H9 (cell line): ENCODE results near the gene TMEM86A. TPM values are rescaled to one million over a fixed set of nuclear protein-coding genes. Genes with fewer than 3 reads are reported as not detected.

Experiments
- DNase-seq: peaks from one replicate; pipeline ENCODE4 v3.0.0-alpha.2; 2017
- H2AFZ ChIP-seq: one replicate; pipeline ENCODE4 v1.6.1; 2013; ENCODE audit warnings: mild to moderate bottlenecking, low read length, control low read depth, moderate library complexity
- H2AK5ac ChIP-seq: 2 replicates; pipeline ENCODE4 v1.6.1; 2013; ENCODE audit warnings: low read length, control low read depth, mixed read lengths; ENCODE audit not compliant: insufficient read length
- H2BK120ac ChIP-seq: one replicate; pipeline ENCODE4 v1.6.1; 2013; ENCODE audit warnings: low read depth, mild to moderate bottlenecking, low read length, control low read depth, inconsistent platforms; ENCODE audit not compliant: poor library complexity, severe bottlenecking
- H2BK12ac ChIP-seq: 2 replicates; pipeline ENCODE4 v1.6.1; 2013; ENCODE audit warnings: low read length, control low read depth, mixed read lengths, low read depth; ENCODE audit not compliant: insufficient read length
- H2BK15ac ChIP-seq: 2 replicates; pipeline ENCODE4 v1.6.1; 2013; ENCODE audit warnings: low read depth, low read length, control low read depth
- H2BK20ac ChIP-seq: one replicate; pipeline ENCODE4 v1.6.1; 2013; ENCODE audit warnings: low read depth, mild to moderate bottlenecking, low read length, control low read depth, inconsistent platforms; ENCODE audit not compliant: poor library complexity, severe bottlenecking
- H2BK5ac ChIP-seq: 2 replicates; pipeline ENCODE4 v1.6.1; 2013; ENCODE audit warnings: low read length, control low read depth, mixed read lengths; ENCODE audit not compliant: insufficient read length
- H3K14ac ChIP-seq: 2 replicates; pipeline ENCODE4 v1.6.1; 2013; ENCODE audit warnings: low read length, control low read depth; ENCODE audit not compliant: insufficient read depth
- H3K18ac ChIP-seq: 2 replicates; pipeline ENCODE4 v1.6.1; 2013; ENCODE audit warnings: low read depth, mild to moderate bottlenecking, mixed read lengths, low read length, control low read depth; ENCODE audit not compliant: insufficient read length
- H3K23ac ChIP-seq: 2 replicates; pipeline ENCODE4 v1.6.1; 2013; ENCODE audit warnings: low read length, control low read depth, mixed read lengths, low read depth; ENCODE audit not compliant: insufficient read length
- H3K23me2 ChIP-seq: 2 replicates; pipeline ENCODE4 v1.6.1; 2013; ENCODE audit warnings: low read depth, mild to moderate bottlenecking, mixed read lengths, low read length, control low read depth; ENCODE audit not compliant: insufficient read length, poor library complexity, severe bottlenecking
- H3K27ac ChIP-seq: 2 replicates; pipeline ENCODE4 v1.5.1; 2013; ENCODE audit warnings: low read length, control low read depth, mixed read lengths, low read depth; ENCODE audit not compliant: insufficient read length
- H3K27me3 ChIP-seq: 2 replicates; pipeline ENCODE4 v1.6.1; 2013; ENCODE audit warnings: low read length, control low read depth, inconsistent platforms; ENCODE audit not compliant: insufficient read depth
- H3K4ac ChIP-seq: 2 replicates; pipeline ENCODE4 v1.6.1; 2013; ENCODE audit warnings: low read depth, mild to moderate bottlenecking, control low read depth, inconsistent platforms, low read length, moderate library complexity
- H3K4me1 ChIP-seq: 2 replicates; pipeline ENCODE4 v1.6.1; 2013; ENCODE audit warnings: low read length, control low read depth, inconsistent platforms; ENCODE audit not compliant: insufficient read depth
- H3K4me2 ChIP-seq: 2 replicates; pipeline ENCODE4 v1.6.1; 2013; ENCODE audit warnings: low read length, control low read depth, mixed read lengths; ENCODE audit not compliant: insufficient read length, insufficient read depth
- H3K56ac ChIP-seq: 2 replicates; pipeline ENCODE4 v1.6.1; 2013; ENCODE audit warnings: low read depth, mild to moderate bottlenecking, mixed read lengths, low read length, control low read depth; ENCODE audit not compliant: insufficient read length
- H3K79me1 ChIP-seq: 2 replicates; pipeline ENCODE4 v1.6.1; 2013; ENCODE audit warnings: low read depth, mild to moderate bottlenecking, moderate library complexity, low read length, control low read depth, inconsistent platforms; ENCODE audit not compliant: insufficient read depth, poor library complexity, severe bottlenecking
- H3K79me2 ChIP-seq: 2 replicates; pipeline ENCODE4 v1.6.1; 2013; ENCODE audit warnings: low read length, control low read depth, inconsistent platforms; ENCODE audit not compliant: insufficient read depth
- H3K9ac ChIP-seq: 2 replicates; pipeline ENCODE4 v1.6.1; 2013; ENCODE audit warnings: low read length, control low read depth, mixed read lengths; ENCODE audit not compliant: insufficient read length; ENCODE audit errors: extremely low read depth
- H3K9me3 ChIP-seq: one replicate; pipeline ENCODE4 v1.6.1; 2013; ENCODE audit warnings: low read depth, low read length, inconsistent platforms; ENCODE audit not compliant: control insufficient read depth
- H3T11ph ChIP-seq: one replicate; pipeline ENCODE4 v1.6.1; 2013; ENCODE audit warnings: mild to moderate bottlenecking, low read length, control low read depth, inconsistent platforms
- H4K20me1 ChIP-seq: one replicate; pipeline ENCODE4 v1.6.1; 2013; ENCODE audit not compliant: control insufficient read depth, insufficient read length, insufficient read depth
- H4K5ac ChIP-seq: 2 replicates; pipeline ENCODE4 v1.6.1; 2013; ENCODE audit warnings: low read depth, mild to moderate bottlenecking, mixed read lengths, low read length, control low read depth; ENCODE audit not compliant: insufficient read length
- H4K8ac ChIP-seq: replicated peaks from 2 replicates; pipeline ENCODE4 v1.6.1; 2013; ENCODE audit warnings: low read length, control low read depth, mixed read lengths, low read depth; ENCODE audit not compliant: insufficient read length
- H4K91ac ChIP-seq: 2 replicates; pipeline ENCODE4 v1.6.1; 2013; ENCODE audit warnings: low read depth, mild to moderate bottlenecking, moderate library complexity, mixed read lengths, low read length, control low read depth; ENCODE audit not compliant: insufficient read length
- H3K27ac Mint-ChIP-seq, 3 experiments: 2 replicates in 2 of 3; 3 replicates in 1 of 3; pipeline ENCODE4 v1.8.0; 2020 to 2021; ENCODE audit warnings: mixed read lengths in 3 of 3, mild to moderate bottlenecking in 1 of 3, moderate library complexity in 1 of 3
- H3K27me3 Mint-ChIP-seq: 2 replicates; pipeline ENCODE4 v1.8.0; 2021; ENCODE audit warnings: low read depth, mild to moderate bottlenecking, moderate library complexity, mixed read lengths
- H3K36me3 Mint-ChIP-seq, 3 experiments: 2 replicates in 2 of 3; 3 replicates in 1 of 3; pipeline ENCODE4 v1.8.0; 2020 to 2021; ENCODE audit warnings: low read depth in 3 of 3, mixed read lengths in 3 of 3; ENCODE audit not compliant: insufficient read depth in 1 of 3
- H3K4me1 Mint-ChIP-seq, 2 experiments: 2 replicates each; pipeline ENCODE4 v1.8.0; 2020; ENCODE audit warnings: mixed read lengths in 2 of 2
- H3K4me3 Mint-ChIP-seq, 2 experiments: 2 replicates in 1 of 2; 3 replicates in 1 of 2; pipeline ENCODE4 v1.8.0; 2020 to 2021; ENCODE audit warnings: mild to moderate bottlenecking in 2 of 2, mixed read lengths in 2 of 2, moderate library complexity in 1 of 2
- H3K9me3 Mint-ChIP-seq, 2 experiments: 2 replicates in 1 of 2; 3 replicates in 1 of 2; pipeline ENCODE4 v1.8.0; 2020; ENCODE audit warnings: mild to moderate bottlenecking in 2 of 2, mixed read lengths in 2 of 2, moderate library complexity in 1 of 2
- CTCF ChIP-seq: fragments of 200-600 bp; sonication (generic); conservative IDR thresholded peaks from 3 replicates; pipeline ENCODE4 v1.8.0; 2021; ENCODE audit warnings: antibody characterized with exemption, mild to moderate bottlenecking
- WGBS: extraction: QIAGEN DNeasy Blood & Tissue Kit; methylation state at CpG from one replicate; pipeline ENCODE4 v1.1.7; 2013; ENCODE audit warnings: missing lambda C conversion rate, low lambda C conversion rate, mixed read lengths; ENCODE audit not compliant: insufficient read length; ENCODE audit errors: extremely low coverage; 5-methylcytosine and 5-hydroxymethylcytosine counted together
- total RNA-seq: library from RNA; stranded (reverse); gene quantifications from 2 replicates; pipeline ENCODE4 v1.2.1, GENCODE V29; 2021

The TMEM86A gene
- total RNA-seq, 1 experiment from 2014 or later = 2.3 TPM

GRCh38 chr11:18752502-18752901 lies 53.9 kb downstream of the TMEM86A start:
- Histone ChIP-seq H4K91ac (no peak overlapping the region), H2BK5ac (no peak overlapping the region), H3K4me2 (no peak overlapping the region), H4K5ac (no peak overlapping the region), H2AK5ac (no peak overlapping the region), H3K79me1 (no peaks in the 10 kb centered on the region), H3K27me3 (no peaks in the 10 kb centered on the region), H4K8ac (no peak overlapping the region), H3K18ac (no peak overlapping the region), H3K23ac (no peak overlapping the region), H3K9ac (no peak overlapping the region), H2BK15ac (no peak overlapping the region), H3K4ac (no peak overlapping the region), H3K14ac (no peak overlapping the region), H2BK20ac (no peak overlapping the region), H4K20me1 (no peaks in the 10 kb centered on the region), H3K4me1 (peaks cover 2% of the 10 kb centered on the region; the same call in 1 of the 2 replicates), H3K56ac (no peak overlapping the region), H3K79me2 (no peaks in the 10 kb centered on the region), H2BK120ac (no peak overlapping the region), H2BK12ac (no peak overlapping the region), H2AFZ (no peak overlapping the region), H3T11ph (no peak overlapping the region), H3K9me3 (no peaks in the 10 kb centered on the region), H3K27ac (no peak overlapping the region), H3K23me2 (no peaks in the 10 kb centered on the region)
- no peak for DNase-seq
- Mint-ChIP-seq H3K4me3 (no peak overlapping the region), H3K27me3 (peaks cover 7% of the 10 kb centered on the region), H3K4me1 (peaks cover 13 to 18% of the 10 kb centered on the region in 2 experiments), H3K27ac (no peak overlapping the region), H3K36me3 (no peaks in the 10 kb centered on the region), H3K9me3 (no peaks in the 10 kb centered on the region)
- no peak for TF ChIP-seq CTCF
- no CpG with 5 or more reads among the region's 3 CpGs for WGBS
